Brain microvascular endothelial cell (primary cell): ENCODE measurements around the gene TMEM63B.
A peak's percentile ranks its signal among the peaks of the same experiment; 100 is the strongest.

Source experiments
- DNase-seq: peaks from one replicate; pipeline ENCODE4 v3.0.0-alpha.2; 2020
- H3K27ac ChIP-seq: fragments of 250-450 bp; sonication (Bioruptor Pico); 2 replicates; pipeline ENCODE4 v1.5.1; 2020; ENCODE audit warnings: mild to moderate bottlenecking, moderate library complexity
- H3K27me3 ChIP-seq: fragments of 250-450 bp; sonication (Bioruptor Pico); replicated peaks from 2 replicates; pipeline ENCODE4 v1.5.1; 2020; ENCODE audit warnings: mild to moderate bottlenecking
- H3K36me3 ChIP-seq: fragments of 250-450 bp; sonication (Bioruptor Pico); replicated peaks from 2 replicates; pipeline ENCODE4 v1.5.1; 2020; ENCODE audit warnings: mild to moderate bottlenecking
- H3K4me3 ChIP-seq: 2 replicates; pipeline ENCODE4 v1.5.1; 2011; ENCODE audit warnings: low read depth, mild to moderate bottlenecking, control low read depth, low read length, moderate library complexity
- in situ Hi-C: cut with HindIII; loops from 2 replicates; pipeline ENCODE4 v1.10.0; 2017; ENCODE audit warnings: low sequenced_read_pairs, low pct_ligation_motif_present
- TF ChIP-seq, protein P1 (sequence below): IDR thresholded peaks from 2 replicates; pipeline ENCODE4 v1.5.1; 2011; ENCODE audit warnings: low read depth, mild to moderate bottlenecking, moderate library complexity, low read length, control low read depth, inconsistent platforms; ENCODE audit errors: missing control alignments

TMEM63B gene

DNA sequence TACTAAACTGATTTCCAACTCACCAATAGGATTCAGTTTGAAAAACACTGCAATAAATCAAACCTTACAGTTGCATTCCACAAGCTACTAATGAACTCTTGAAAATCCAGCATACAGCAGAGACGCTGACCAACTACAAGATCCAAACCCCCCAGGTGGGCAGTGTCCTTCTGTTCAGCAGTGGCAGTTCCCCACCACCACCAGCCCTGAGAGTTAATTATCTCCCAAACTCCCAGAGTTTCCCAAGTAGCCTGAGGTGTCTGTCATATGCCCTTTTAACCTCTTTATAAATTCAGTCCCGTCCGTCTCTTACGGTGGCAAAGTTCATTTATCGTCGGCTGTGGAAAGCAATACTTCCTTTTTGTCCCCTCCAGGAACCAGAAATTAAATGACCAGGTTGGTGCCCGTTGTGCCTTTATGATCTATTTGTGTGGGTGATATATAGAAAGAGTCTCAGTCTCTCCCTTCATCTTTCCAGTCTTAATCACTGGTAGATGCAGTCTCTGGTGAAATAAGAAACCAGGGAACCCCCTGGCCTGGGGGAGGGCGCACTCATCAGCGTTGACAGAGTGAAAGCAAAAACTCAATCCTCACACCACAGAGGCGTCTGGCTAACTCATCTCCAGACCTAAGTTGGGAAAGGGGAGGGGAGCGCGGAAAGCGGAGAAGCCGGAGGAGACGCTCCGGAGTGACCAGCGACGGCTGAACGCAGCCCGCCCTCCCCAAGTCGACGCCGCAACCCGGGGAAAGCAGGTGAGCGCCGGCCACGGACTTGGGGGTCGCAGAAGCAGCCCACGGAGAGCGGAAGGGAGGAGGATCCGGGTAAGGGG, 819 bp upstream of the TMEM63B start:
- peak overlapping the region; percentile 80 for H3K4me3 ChIP-seq
- H3K36me3 ChIP-seq = no peaks in the 10 kb centered on the region
- H3K27me3 ChIP-seq = no peaks in the 10 kb centered on the region
- TF ChIP-seq, protein P1, sequence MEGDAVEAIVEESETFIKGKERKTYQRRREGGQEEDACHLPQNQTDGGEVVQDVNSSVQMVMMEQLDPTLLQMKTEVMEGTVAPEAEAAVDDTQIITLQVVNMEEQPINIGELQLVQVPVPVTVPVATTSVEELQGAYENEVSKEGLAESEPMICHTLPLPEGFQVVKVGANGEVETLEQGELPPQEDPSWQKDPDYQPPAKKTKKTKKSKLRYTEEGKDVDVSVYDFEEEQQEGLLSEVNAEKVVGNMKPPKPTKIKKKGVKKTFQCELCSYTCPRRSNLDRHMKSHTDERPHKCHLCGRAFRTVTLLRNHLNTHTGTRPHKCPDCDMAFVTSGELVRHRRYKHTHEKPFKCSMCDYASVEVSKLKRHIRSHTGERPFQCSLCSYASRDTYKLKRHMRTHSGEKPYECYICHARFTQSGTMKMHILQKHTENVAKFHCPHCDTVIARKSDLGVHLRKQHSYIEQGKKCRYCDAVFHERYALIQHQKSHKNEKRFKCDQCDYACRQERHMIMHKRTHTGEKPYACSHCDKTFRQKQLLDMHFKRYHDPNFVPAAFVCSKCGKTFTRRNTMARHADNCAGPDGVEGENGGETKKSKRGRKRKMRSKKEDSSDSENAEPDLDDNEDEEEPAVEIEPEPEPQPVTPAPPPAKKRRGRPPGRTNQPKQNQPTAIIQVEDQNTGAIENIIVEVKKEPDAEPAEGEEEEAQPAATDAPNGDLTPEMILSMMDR = no peak
- in situ Hi-C loops = no loop called here
- peak overlapping the region; percentile 88 for H3K27ac ChIP-seq
- DNase-seq = peak; percentile 86

DNA sequence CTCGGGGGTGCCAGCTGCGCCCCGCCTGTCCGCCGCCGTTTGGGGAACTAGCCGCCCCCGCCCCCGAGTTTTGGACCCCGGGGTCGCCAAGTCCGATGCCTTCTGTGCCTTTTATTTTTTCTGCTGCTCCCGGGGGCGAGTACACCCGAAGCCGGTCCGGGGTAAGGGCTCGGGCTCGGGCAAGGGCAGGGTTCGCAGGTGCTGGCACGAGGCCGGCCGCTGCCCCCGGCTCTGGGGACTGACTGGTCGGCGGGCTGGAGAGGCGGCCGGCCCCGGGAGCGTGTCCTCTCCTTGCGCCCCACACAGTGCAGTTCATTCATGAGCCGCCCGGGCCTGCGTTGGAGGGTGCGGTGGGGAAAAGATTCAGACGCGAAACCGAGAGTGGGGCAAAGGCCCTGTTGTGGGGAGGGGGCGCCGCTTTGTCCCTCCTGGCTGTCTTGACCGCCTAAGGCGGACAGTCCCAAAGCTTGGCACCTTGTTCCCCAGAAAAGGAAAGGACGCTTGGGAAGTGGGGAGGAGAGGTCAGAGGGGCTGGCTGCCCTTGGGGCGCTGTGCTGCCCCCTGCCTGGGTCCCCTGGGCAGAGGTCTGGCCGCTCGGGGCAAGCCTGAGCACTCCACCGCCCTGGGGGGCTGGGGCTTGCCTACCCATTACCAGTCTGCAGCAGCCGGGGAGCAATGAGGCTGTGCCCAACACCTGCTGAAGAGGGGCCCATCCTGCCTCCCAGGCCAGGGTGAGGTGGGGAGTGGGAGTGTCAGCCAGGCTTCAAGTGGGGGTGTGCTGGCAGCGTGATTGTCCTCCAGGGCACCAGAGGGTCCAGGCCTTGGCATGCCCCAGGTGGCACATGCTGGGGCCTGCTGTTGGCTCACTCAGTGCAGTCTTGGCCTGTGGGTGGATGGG, 915 bp downstream of the TMEM63B start:
- Histone ChIP-seq H3K4me3 (peak overlapping the region; percentile 80), H3K27ac (no peak overlapping the region), H3K36me3 (no peaks in the 10 kb centered on the region), H3K27me3 (no peaks in the 10 kb centered on the region)
- in situ Hi-C loops = no loop called here
- TF ChIP-seq, protein P1 = peak; percentile 23
- peak; percentile 30 for DNase-seq

DNA sequence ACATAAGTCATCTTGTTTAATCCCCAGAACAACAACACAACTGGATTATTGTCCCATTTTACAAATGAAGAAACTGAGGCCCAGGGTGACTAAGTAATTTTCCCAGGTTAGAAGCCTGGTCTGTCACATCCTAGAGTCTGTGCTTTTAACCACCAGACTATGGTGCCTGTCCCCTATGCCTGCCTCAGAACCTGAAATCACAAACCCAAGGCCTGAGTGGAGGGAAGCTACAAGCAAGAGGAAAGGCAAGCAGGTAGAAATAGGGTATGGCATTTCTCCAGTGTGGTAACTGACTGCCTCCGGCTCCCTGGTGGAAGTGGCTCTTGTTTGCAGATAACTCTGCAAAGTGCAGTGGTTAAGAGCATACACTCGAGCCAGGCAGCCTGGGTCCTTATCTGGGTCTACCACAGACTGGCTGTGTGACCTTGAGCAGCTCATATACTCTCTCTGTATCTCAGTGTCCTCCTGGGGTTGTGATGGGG, 2.5 kb downstream of the TMEM63B start:
- peaks cover 2% of the 10 kb centered on the region for H3K36me3 ChIP-seq
- no peaks in the 10 kb centered on the region for H3K27me3 ChIP-seq
- H3K27ac ChIP-seq = no peak overlapping the region
- H3K4me3 ChIP-seq = no peak overlapping the region
- in situ Hi-C loops = no loop called here
- DNase-seq = no peak
- TF ChIP-seq, protein P1 = no peak

DNA sequence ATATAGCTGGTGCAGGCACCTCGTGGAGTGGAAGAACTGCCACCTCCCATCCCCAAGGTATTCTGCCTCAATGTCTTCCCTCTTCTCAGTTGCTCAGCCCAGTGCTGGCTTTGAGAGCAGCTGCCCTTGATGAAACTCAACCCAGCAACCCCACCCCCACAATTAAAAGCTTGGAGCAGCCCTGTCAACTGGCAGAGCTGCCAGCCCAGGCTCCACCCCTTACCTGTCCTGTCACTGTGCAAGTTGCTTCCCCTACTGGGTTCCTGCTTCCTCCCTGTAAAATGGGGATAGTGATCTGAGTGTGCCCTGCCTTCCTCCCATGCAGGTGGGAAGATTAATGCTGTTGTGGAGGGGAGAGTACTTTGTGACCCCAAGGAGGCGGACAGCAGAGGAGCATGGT, 4.5 kb downstream of the TMEM63B start:
- DNase-seq = no peak
- Histone ChIP-seq H3K27ac (no peak overlapping the region), H3K4me3 (no peak overlapping the region), H3K27me3 (no peaks in the 10 kb centered on the region), H3K36me3 (peaks cover 10% of the 10 kb centered on the region)
- in situ Hi-C loops = no loop called here
- TF ChIP-seq, protein P1 = no peak

DNA sequence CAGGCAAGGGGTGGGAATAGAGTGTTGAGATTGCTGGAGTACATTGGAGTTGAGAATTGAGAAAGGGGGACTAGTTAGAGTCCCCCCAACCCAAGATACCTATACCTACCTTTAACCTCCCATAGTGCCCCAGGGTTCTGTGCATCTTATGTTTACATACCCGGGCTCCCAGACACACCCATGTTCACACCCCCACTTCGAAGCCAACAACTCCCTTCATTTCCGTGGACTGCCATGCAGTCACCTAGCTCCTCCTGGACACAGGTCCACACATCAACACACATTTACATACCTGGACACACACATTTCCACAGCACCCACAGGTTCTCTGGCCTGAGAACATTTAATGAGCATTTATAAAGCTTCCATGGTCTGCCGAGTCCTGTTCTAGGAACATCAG, 5.1 kb downstream of the TMEM63B start:
- in situ Hi-C loops = no loop called here
- H3K27ac ChIP-seq = no peak overlapping the region
- peaks cover 15% of the 10 kb centered on the region for H3K36me3 ChIP-seq
- TF ChIP-seq, protein P1 = no peak
- DNase-seq = no peak
- H3K4me3 ChIP-seq = no peak overlapping the region
- H3K27me3 ChIP-seq = no peaks in the 10 kb centered on the region
